ENCODE data around the gene CMTM7.
"Not testable (repeated sequence)": the region's sequence is repeated elsewhere in the genome, so short reads cannot be mapped to it uniquely, and the experiment has no call there.

CMTM7 gene

GRCh38 chr3:32460817-32461496 lies 69.3 kb downstream of the CMTM7 start:
- not testable (repeated sequence) for DNase-seq

GRCh38 chr3:32462191-32462986 lies 70.7 kb downstream of the CMTM7 start:
- DNase-seq: not testable (repeated sequence)

- DNase-seq: not testable (repeated sequence)
These were observed 71.8 kb downstream of the CMTM7 start for GRCh38 chr3:32463415-32463814.

GRCh38 chr3:32464726-32465125 lies 73.1 kb downstream of the CMTM7 start:
- DNase-seq: not testable (repeated sequence)

GRCh38 chr3:32466808-32467207 lies 75.2 kb downstream of the CMTM7 start:
- not testable (repeated sequence) for DNase-seq

GRCh38 chr3:32467333-32468070 lies 75.8 kb downstream of the CMTM7 start:
- no peak for DNase-seq

- no peak for DNase-seq
These were observed 77.7 kb downstream of the CMTM7 start for GRCh38 chr3:32469151-32469874.

- no peak for DNase-seq
These were observed 78.7 kb downstream of the CMTM7 start for GRCh38 chr3:32470362-32470761.

GRCh38 chr3:32471246-32471645 lies 79.6 kb downstream of the CMTM7 start:
- DNase-seq: no peak

- DNase-seq: not testable (repeated sequence)
These were observed 80.5 kb downstream of the CMTM7 start for GRCh38 chr3:32472151-32472550.

- no peak for DNase-seq
These were observed 82.5 kb downstream of the CMTM7 start for GRCh38 chr3:32474201-32474600.

- DNase-seq: no peak
These were observed 89.0 kb downstream of the CMTM7 start for GRCh38 chr3:32480604-32481003.

- no peak for DNase-seq
These were observed 90.4 kb downstream of the CMTM7 start for GRCh38 chr3:32481791-32482631.

GRCh38 chr3:32482693-32483092 lies 91.0 kb downstream of the CMTM7 start:
- no peak for DNase-seq

- DNase-seq: no peak
These were observed 92.1 kb downstream of the CMTM7 start for GRCh38 chr3:32483772-32484171.

- peak; percentile 13 for DNase-seq
These were observed 92.8 kb downstream of the CMTM7 start for GRCh38 chr3:32484436-32484835.

- no peak for DNase-seq
These were observed 96.3 kb downstream of the CMTM7 start for GRCh38 chr3:32487781-32488473.

GRCh38 chr3:32488474-32489008 lies 96.9 kb downstream of the CMTM7 start:
- DNase-seq: no peak

GRCh38 chr3:32492684-32493436 lies 101.2 kb downstream of the CMTM7 start:
- no peak for DNase-seq
